ENCODE measurements around the gene SCLY. TPM values are rescaled to one million over a fixed set of nuclear protein-coding genes. Genes with fewer than 3 reads are reported as not detected.

The SCLY gene
- total and polyA plus RNA-seq, 4 experiments from 2014 or later, result 17.7 to 37.9 (median 27.4) TPM

GRCh38 chr2:238081561-238081960 lies 20.8 kb downstream of the SCLY start:
- H3K36me3 Mint-ChIP-seq, result peaks cover 63 to 73% of the 10 kb centered on the region in 2 donors
- no peaks in the 10 kb centered on the region for H3K9me3 Mint-ChIP-seq

DNA sequence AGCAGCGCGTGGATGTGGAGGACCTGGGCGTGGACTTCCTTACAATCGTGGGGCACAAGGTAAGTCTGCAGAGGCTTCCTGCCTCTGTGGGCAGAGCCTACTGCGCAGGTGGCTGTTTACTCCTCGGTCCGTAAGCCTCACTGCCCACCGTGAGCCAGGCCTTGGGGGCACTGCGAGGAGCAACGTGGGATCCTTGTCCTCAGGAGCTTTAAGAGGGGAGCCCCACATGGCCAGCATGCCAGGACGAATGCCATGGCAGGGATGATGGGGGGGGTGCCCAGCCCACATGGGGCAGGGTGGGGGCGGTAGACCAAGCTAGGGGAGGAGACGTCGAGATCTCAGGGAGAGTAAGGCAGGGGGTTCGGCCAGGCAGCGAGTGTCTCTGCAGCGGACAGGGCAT lies 21.4 kb downstream of the SCLY start:
- no peak for DNase-seq
- H3K36me3 ChIP-seq (ENCODE audit: insufficient read depth, low read length), result peaks cover 25% of the 10 kb centered on the region
- peaks cover 60 to 69% of the 10 kb centered on the region in 2 donors for H3K36me3 Mint-ChIP-seq
- H3K27me3 Mint-ChIP-seq, result no peaks in the 10 kb centered on the region
- no peaks in the 10 kb centered on the region for H3K9me3 Mint-ChIP-seq
- no peak overlapping the region for H3K27ac Mint-ChIP-seq
- no peaks in the 10 kb centered on the region for H3K4me1 ChIP-seq (ENCODE audit: insufficient read depth, low read length)
- no peak overlapping the region for H3K27ac ChIP-seq (ENCODE audit: low read depth, low read length)
- no peak overlapping the region for H3K4me3 Mint-ChIP-seq
- ChIA-PET CTCF (ENCODE audit: partially characterized antibody) (interaction anchor here (1.0 kb wide), 1 partner anchor 10 kb away, joined by 3 read pairs; no protein-coding TSS in a partner anchor), POLR2A (ENCODE audit: partially characterized antibody) (no interaction called here)
- no peak overlapping the region for H3K4me3 ChIP-seq (ENCODE audit: low read length in 2 of 2)
- peaks cover 5 to 9% (median 7%) of the 10 kb centered on the region in 4 donors for H3K4me1 Mint-ChIP-seq
- H3K9me3 ChIP-seq (ENCODE audit: control insufficient read depth in 1 of 2, low read length in 2 of 2), result no peaks in the 10 kb centered on the region
- intact Hi-C loops (cut with micrococcal nuclease), result no loop called here
- no peaks in the 10 kb centered on the region for H3K27me3 ChIP-seq (ENCODE audit: insufficient read depth, low read length)

More at GRCh38 chr2:238081561-238081960, 20.8 kb downstream of the SCLY start:
- intact Hi-C loops (cut with micrococcal nuclease), result no loop called here
- Histone ChIP-seq H3K9me3 (ENCODE audit: control insufficient read depth in 1 of 2, low read length in 2 of 2) (no peaks in the 10 kb centered on the region), H3K4me1 (ENCODE audit: insufficient read depth, low read length) (no peaks in the 10 kb centered on the region), H3K36me3 (ENCODE audit: insufficient read depth, low read length) (peaks cover 25% of the 10 kb centered on the region), H3K27me3 (ENCODE audit: insufficient read depth, low read length) (no peaks in the 10 kb centered on the region), H3K4me3 (ENCODE audit: low read length in 2 of 2) (no peak overlapping the region), H3K27ac (ENCODE audit: low read depth, low read length) (no peak overlapping the region)
- no peak overlapping the region for H3K27ac Mint-ChIP-seq
- ChIA-PET POLR2A (ENCODE audit: partially characterized antibody) (no interaction called here), CTCF (ENCODE audit: partially characterized antibody) (interaction anchor here (1.0 kb wide), 1 partner anchor 9 kb away, joined by 3 read pairs; no protein-coding TSS in a partner anchor)
- DNase-seq, result no peak
- H3K4me3 Mint-ChIP-seq, result no peak overlapping the region
- peaks cover 0 to 7% (median 7%) of the 10 kb centered on the region in 4 donors for H3K4me1 Mint-ChIP-seq
- no peaks in the 10 kb centered on the region for H3K27me3 Mint-ChIP-seq

DNA sequence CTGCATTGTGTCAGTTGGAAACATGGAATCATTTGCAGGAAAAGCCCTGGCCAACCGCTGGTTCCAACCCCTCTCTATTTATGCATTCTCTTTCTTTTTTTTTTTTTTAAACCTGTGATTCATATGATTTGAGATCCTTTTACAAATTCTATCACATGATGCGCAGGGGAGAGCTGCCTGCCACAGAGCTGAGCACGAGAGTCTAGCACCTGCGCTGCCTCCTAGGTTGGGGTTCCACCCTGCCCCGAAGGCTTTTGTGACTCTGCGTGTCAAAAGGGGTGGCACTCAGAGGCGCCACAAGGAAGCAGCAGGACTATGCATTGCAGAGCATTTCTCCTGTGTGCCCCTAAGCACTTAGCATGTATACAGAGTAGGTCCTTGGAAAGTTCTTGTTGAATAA lies 22.0 kb downstream of the SCLY start:
- Mint-ChIP-seq H3K4me1 (peaks cover 7 to 12% (median 9%) of the 10 kb centered on the region in 4 donors), H3K36me3 (peaks cover 57 to 66% of the 10 kb centered on the region in 2 donors), H3K9me3 (no peaks in the 10 kb centered on the region), H3K27ac (no peak overlapping the region), H3K27me3 (no peaks in the 10 kb centered on the region), H3K4me3 (no peak overlapping the region)
- Histone ChIP-seq H3K27ac (ENCODE audit: low read depth, low read length) (no peak overlapping the region), H3K4me3 (ENCODE audit: low read length in 2 of 2) (no peak overlapping the region), H3K27me3 (ENCODE audit: insufficient read depth, low read length) (no peaks in the 10 kb centered on the region), H3K9me3 (ENCODE audit: control insufficient read depth in 1 of 2, low read length in 2 of 2) (no peaks in the 10 kb centered on the region), H3K36me3 (ENCODE audit: insufficient read depth, low read length) (peaks cover 25% of the 10 kb centered on the region), H3K4me1 (ENCODE audit: insufficient read depth, low read length) (no peaks in the 10 kb centered on the region)
- intact Hi-C loops (cut with micrococcal nuclease), result no loop called here
- CTCF ChIA-PET (ENCODE audit: partially characterized antibody), result no interaction called here
- DNase-seq, result no peak
- POLR2A ChIA-PET (ENCODE audit: partially characterized antibody), result no interaction called here

- no peak for DNase-seq
- H3K4me3 Mint-ChIP-seq, result no peak overlapping the region
- Histone ChIP-seq H3K27ac (ENCODE audit: low read depth, low read length) (no peak overlapping the region), H3K9me3 (ENCODE audit: control insufficient read depth in 1 of 2, low read length in 2 of 2) (no peaks in the 10 kb centered on the region), H3K4me1 (ENCODE audit: insufficient read depth, low read length) (no peaks in the 10 kb centered on the region), H3K4me3 (ENCODE audit: low read length in 2 of 2) (no peak overlapping the region), H3K27me3 (ENCODE audit: insufficient read depth, low read length) (no peaks in the 10 kb centered on the region), H3K36me3 (ENCODE audit: insufficient read depth, low read length) (peaks cover 25% of the 10 kb centered on the region)
- H3K27ac Mint-ChIP-seq, result no peak overlapping the region
- H3K9me3 Mint-ChIP-seq, result no peaks in the 10 kb centered on the region
- H3K27me3 Mint-ChIP-seq, result no peaks in the 10 kb centered on the region
- peaks cover 55 to 59% of the 10 kb centered on the region in 2 donors for H3K36me3 Mint-ChIP-seq
- H3K4me1 Mint-ChIP-seq, result peaks cover 7 to 12% (median 9%) of the 10 kb centered on the region in 4 donors
- CTCF ChIA-PET (ENCODE audit: partially characterized antibody), result no interaction called here
- POLR2A ChIA-PET (ENCODE audit: partially characterized antibody), result no interaction called here
- intact Hi-C loops (cut with micrococcal nuclease), result no loop called here
Measured at GRCh38 chr2:238083919-238084318, 23.1 kb downstream of the SCLY start.

- Mint-ChIP-seq H3K36me3 (peaks cover 51 to 61% of the 10 kb centered on the region in 2 donors), H3K4me1 (peaks cover 7 to 10% (median 9%) of the 10 kb centered on the region in 4 donors), H3K27ac (no peak overlapping the region), H3K4me3 (peak overlapping the region in 1 of 8 donors; percentile 7), H3K27me3 (no peaks in the 10 kb centered on the region), H3K9me3 (no peaks in the 10 kb centered on the region)
- Histone ChIP-seq H3K36me3 (ENCODE audit: insufficient read depth, low read length) (peaks cover 25% of the 10 kb centered on the region), H3K27ac (ENCODE audit: low read depth, low read length) (no peak overlapping the region), H3K27me3 (ENCODE audit: insufficient read depth, low read length) (no peaks in the 10 kb centered on the region), H3K4me1 (ENCODE audit: insufficient read depth, low read length) (no peaks in the 10 kb centered on the region), H3K4me3 (ENCODE audit: low read length in 2 of 2) (no peak overlapping the region), H3K9me3 (ENCODE audit: control insufficient read depth in 1 of 2, low read length in 2 of 2) (no peaks in the 10 kb centered on the region)
- DNase-seq, result no peak
- ChIA-PET POLR2A (ENCODE audit: partially characterized antibody) (no interaction called here), CTCF (ENCODE audit: partially characterized antibody) (no interaction called here)
- intact Hi-C loops (cut with micrococcal nuclease), result no loop called here
Measured at GRCh38 chr2:238084761-238085160, 24.0 kb downstream of the SCLY start.

DNA sequence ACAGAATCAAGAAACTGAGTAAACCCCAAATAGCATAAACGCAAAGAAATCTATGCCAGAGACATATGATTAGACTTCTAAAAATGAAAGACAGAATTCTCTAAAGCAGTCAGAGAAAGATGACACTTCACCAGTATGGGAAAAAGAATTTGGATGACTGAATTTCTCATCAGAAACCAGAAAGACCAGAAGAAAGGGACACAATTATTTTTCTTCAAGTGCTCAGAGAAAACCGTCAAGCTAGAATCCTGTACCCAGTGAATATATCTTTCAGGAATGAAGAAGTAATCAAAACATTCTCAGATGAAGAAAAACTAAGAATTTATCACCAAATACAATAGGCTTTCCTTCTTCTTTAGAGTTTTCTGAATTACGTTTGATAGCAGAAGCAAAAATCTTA lies 25.1 kb downstream of the SCLY start:
- Histone ChIP-seq H3K27ac (ENCODE audit: low read depth, low read length) (no peak overlapping the region), H3K4me3 (ENCODE audit: low read length in 2 of 2) (no peak overlapping the region), H3K4me1 (ENCODE audit: insufficient read depth, low read length) (no peaks in the 10 kb centered on the region), H3K27me3 (ENCODE audit: insufficient read depth, low read length) (no peaks in the 10 kb centered on the region), H3K9me3 (ENCODE audit: control insufficient read depth in 1 of 2, low read length in 2 of 2) (no peaks in the 10 kb centered on the region), H3K36me3 (ENCODE audit: insufficient read depth, low read length) (peaks cover 25% of the 10 kb centered on the region)
- Mint-ChIP-seq H3K4me1 (peaks cover 5 to 7% (median 7%) of the 10 kb centered on the region in 4 donors), H3K4me3 (no peak overlapping the region), H3K36me3 (peaks cover 45 to 50% of the 10 kb centered on the region in 2 donors), H3K27me3 (no peaks in the 10 kb centered on the region), H3K9me3 (no peaks in the 10 kb centered on the region), H3K27ac (no peak overlapping the region)
- CTCF ChIA-PET (ENCODE audit: partially characterized antibody), result interaction anchor here (0.6 kb wide), 1 partner anchor 53 kb away, joined by 4 read pairs; no protein-coding TSS in a partner anchor
- no peak for DNase-seq
- intact Hi-C loops (cut with micrococcal nuclease), result no loop called here
- POLR2A ChIA-PET (ENCODE audit: partially characterized antibody), result no interaction called here

DNA sequence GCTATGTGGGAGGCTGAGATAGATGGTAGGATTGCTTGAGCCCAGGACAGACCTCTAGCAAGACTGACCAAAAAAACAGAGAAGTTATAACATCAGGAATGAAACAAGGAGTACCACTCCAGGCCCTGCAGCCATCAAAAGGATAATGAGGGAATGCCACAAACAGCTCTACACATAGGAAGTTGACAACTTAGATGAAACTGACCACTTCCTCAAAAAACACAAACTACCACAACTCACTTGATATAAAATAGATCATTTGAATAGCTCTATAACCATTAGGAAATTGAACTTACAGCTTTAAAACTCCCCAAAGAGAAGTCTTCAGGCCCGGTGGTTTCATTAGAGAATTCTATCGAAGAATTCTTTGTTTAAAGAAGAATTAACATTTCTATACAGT lies 26.4 kb downstream of the SCLY start:
- Histone ChIP-seq H3K27ac (ENCODE audit: low read depth, low read length) (no peak overlapping the region), H3K4me3 (ENCODE audit: low read length in 2 of 2) (no peak overlapping the region), H3K36me3 (ENCODE audit: insufficient read depth, low read length) (peaks cover 20% of the 10 kb centered on the region), H3K9me3 (ENCODE audit: control insufficient read depth in 1 of 2, low read length in 2 of 2) (no peaks in the 10 kb centered on the region), H3K4me1 (ENCODE audit: insufficient read depth, low read length) (no peaks in the 10 kb centered on the region), H3K27me3 (ENCODE audit: insufficient read depth, low read length) (no peaks in the 10 kb centered on the region)
- ChIA-PET POLR2A (ENCODE audit: partially characterized antibody) (no interaction called here), CTCF (ENCODE audit: partially characterized antibody) (no interaction called here)
- Mint-ChIP-seq H3K9me3 (no peaks in the 10 kb centered on the region), H3K27ac (peak overlapping the region in 2 of 7 donors; percentile 6 to 56), H3K4me1 (peaks cover 5 to 7% (median 7%) of the 10 kb centered on the region in 4 donors), H3K27me3 (no peaks in the 10 kb centered on the region), H3K36me3 (peaks cover 38 to 42% of the 10 kb centered on the region in 2 donors), H3K4me3 (peak overlapping the region in 1 of 8 donors; percentile 61)
- DNase-seq, result no peak
- intact Hi-C loops (cut with micrococcal nuclease), result no loop called here
